Measurements from ENCODE around the gene MORN1.

MORN1 gene

GRCh38 chr1:2404890-2405511, 13.6 kb upstream of the MORN1 start:
- no peak for DNase-seq (ENCODE audit: low read depth)

- no peak for DNase-seq (ENCODE audit: low read depth)
Measured at GRCh38 chr1:2404142-2404889, 13.0 kb upstream of the MORN1 start.

- DNase-seq (ENCODE audit: low read depth), result no peak
Measured at GRCh38 chr1:2403273-2403672, 11.9 kb upstream of the MORN1 start.

GRCh38 chr1:2402420-2402819, 11.1 kb upstream of the MORN1 start:
- DNase-seq (ENCODE audit: low read depth), result no peak

GRCh38 chr1:2400950-2401649, 9.7 kb upstream of the MORN1 start:
- no peak for DNase-seq (ENCODE audit: low read depth)

GRCh38 chr1:2400576-2400909, 9.2 kb upstream of the MORN1 start:
- DNase-seq (ENCODE audit: low read depth), result no peak

GRCh38 chr1:2399890-2400575, 8.7 kb upstream of the MORN1 start:
- DNase-seq (ENCODE audit: low read depth), result no peak

- no peak for DNase-seq (ENCODE audit: low read depth)
Measured at GRCh38 chr1:2398871-2399270, 7.5 kb upstream of the MORN1 start.

GRCh38 chr1:2397007-2397679, 5.8 kb upstream of the MORN1 start:
- no peak for DNase-seq (ENCODE audit: low read depth)

- no peak for DNase-seq (ENCODE audit: low read depth)
Measured at GRCh38 chr1:2396476-2396875, 5.1 kb upstream of the MORN1 start.

GRCh38 chr1:2396059-2396458, 4.7 kb upstream of the MORN1 start:
- DNase-seq (ENCODE audit: low read depth), result no peak

- DNase-seq (ENCODE audit: low read depth), result no peak
Measured at GRCh38 chr1:2395245-2395644, 3.9 kb upstream of the MORN1 start.

- DNase-seq (ENCODE audit: low read depth), result no peak
Measured at GRCh38 chr1:2394761-2395160, 3.4 kb upstream of the MORN1 start.

- DNase-seq (ENCODE audit: low read depth), result no peak
Measured at GRCh38 chr1:2394220-2394619, 2.9 kb upstream of the MORN1 start.

GRCh38 chr1:2393471-2393877, 2.1 kb upstream of the MORN1 start:
- no peak for DNase-seq (ENCODE audit: low read depth)

- DNase-seq (ENCODE audit: low read depth), result no peak
Measured at GRCh38 chr1:2392686-2393085, 1.3 kb upstream of the MORN1 start.

- no peak for DNase-seq (ENCODE audit: low read depth)
Measured at GRCh38 chr1:2391931-2392509, 666 bp upstream of the MORN1 start.

GRCh38 chr1:2389644-2390043, 1.7 kb downstream of the MORN1 start:
- no peak for DNase-seq (ENCODE audit: low read depth)

GRCh38 chr1:2388004-2388913, 3.1 kb downstream of the MORN1 start:
- DNase-seq (ENCODE audit: low read depth), result no peak

- no peak for DNase-seq (ENCODE audit: low read depth)
Measured at GRCh38 chr1:2386636-2387611, 4.4 kb downstream of the MORN1 start.
